Measurements from ENCODE around the gene C1orf116.

DNA sequence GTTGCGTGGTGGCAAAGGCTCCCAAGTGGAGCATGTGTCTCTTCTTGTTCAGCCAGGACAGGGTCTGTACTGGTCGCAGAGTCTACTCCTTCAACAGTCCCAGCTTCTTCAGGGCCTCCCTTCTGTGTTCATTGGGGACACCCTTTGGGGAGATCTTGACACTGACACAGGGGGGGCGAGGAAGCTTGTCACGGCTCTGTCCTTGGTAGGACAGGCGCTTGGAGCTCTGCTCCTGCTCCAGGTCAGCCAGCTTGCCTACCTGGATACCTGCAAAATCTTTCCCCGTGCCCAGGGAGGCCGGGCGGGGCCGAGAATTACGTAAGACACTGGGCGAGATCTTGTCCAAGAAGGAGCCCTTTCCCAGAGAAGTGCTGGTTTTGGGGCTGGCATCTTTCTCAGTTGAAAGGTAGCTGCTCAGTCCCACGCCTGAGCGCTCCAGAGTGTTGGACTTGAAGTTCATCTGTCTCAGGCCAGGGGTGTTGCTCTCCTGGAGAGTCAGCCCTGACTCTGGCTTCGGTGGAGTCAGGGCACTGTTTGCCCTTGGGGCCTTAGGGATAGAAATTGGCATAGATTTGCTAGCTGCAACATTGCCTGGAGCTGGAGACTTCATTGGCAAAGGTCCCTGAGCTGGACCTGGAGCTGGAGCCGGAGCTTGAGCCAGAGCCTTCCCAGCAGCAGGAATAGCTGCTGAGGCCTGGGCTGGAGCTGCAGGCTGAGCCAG lies 10.5 kb downstream of the C1orf116 start:
- TF ChIP-seq ZNF274 (IDR thresholded peaks at IDR 0.05; ENCODE audit: low read length) (no peak), ZNF274 (tag by site-specific recombination; IDR thresholded peaks at IDR 0.05; ENCODE audit: borderline replicate concordance) (no peak), PRDM1 (tag by site-specific recombination; IDR thresholded peaks at IDR 0.05) (no peak), ZNF830 (tag by site-specific recombination; IDR thresholded peaks at IDR 0.05; ENCODE audit: low read depth) (no peak), TRIM28 (IDR thresholded peaks at IDR 0.05; ENCODE audit: borderline replicate concordance, low read length) (no peak), HOXA7 (CRISPR knock-in tag; IDR thresholded peaks at IDR 0.05; ENCODE audit: borderline replicate concordance) (no peak), TCF7L2 (IDR thresholded peaks at IDR 0.05; ENCODE audit: borderline replicate concordance, low read depth, low read length) (no peak), RBAK (tag by site-specific recombination; IDR thresholded peaks at IDR 0.05) (no peak), ZNF324 (tag by site-specific recombination; IDR thresholded peaks at IDR 0.05) (no peak), ATF2 (tag by site-specific recombination; IDR thresholded peaks at IDR 0.05; ENCODE audit: low read depth) (no peak), ZNF423 (tag by site-specific recombination; IDR thresholded peaks at IDR 0.05) (no peak), ZNF302 (tag by site-specific recombination; IDR thresholded peaks at IDR 0.05; ENCODE audit: low read depth) (no peak)
- TF ChIP-seq, protein P1, sequence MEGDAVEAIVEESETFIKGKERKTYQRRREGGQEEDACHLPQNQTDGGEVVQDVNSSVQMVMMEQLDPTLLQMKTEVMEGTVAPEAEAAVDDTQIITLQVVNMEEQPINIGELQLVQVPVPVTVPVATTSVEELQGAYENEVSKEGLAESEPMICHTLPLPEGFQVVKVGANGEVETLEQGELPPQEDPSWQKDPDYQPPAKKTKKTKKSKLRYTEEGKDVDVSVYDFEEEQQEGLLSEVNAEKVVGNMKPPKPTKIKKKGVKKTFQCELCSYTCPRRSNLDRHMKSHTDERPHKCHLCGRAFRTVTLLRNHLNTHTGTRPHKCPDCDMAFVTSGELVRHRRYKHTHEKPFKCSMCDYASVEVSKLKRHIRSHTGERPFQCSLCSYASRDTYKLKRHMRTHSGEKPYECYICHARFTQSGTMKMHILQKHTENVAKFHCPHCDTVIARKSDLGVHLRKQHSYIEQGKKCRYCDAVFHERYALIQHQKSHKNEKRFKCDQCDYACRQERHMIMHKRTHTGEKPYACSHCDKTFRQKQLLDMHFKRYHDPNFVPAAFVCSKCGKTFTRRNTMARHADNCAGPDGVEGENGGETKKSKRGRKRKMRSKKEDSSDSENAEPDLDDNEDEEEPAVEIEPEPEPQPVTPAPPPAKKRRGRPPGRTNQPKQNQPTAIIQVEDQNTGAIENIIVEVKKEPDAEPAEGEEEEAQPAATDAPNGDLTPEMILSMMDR (tag by site-specific recombination; IDR thresholded peaks at IDR 0.05), result no peak
- TF ChIP-seq, protein P2, sequence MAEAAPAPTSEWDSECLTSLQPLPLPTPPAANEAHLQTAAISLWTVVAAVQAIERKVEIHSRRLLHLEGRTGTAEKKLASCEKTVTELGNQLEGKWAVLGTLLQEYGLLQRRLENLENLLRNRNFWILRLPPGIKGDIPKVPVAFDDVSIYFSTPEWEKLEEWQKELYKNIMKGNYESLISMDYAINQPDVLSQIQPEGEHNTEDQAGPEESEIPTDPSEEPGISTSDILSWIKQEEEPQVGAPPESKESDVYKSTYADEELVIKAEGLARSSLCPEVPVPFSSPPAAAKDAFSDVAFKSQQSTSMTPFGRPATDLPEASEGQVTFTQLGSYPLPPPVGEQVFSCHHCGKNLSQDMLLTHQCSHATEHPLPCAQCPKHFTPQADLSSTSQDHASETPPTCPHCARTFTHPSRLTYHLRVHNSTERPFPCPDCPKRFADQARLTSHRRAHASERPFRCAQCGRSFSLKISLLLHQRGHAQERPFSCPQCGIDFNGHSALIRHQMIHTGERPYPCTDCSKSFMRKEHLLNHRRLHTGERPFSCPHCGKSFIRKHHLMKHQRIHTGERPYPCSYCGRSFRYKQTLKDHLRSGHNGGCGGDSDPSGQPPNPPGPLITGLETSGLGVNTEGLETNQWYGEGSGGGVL (tag by site-specific recombination; IDR thresholded peaks at IDR 0.05), result no peak

Data from HEK293 (cell line).